Measurements from ENCODE around the gene PPP1R12C. TPM values are rescaled to one million over a fixed set of nuclear protein-coding genes. Genes with fewer than 3 reads are reported as not detected.

The PPP1R12C gene
- total RNA-seq, 2 experiments from 2014 or later, result 123 to 136 TPM

DNA sequence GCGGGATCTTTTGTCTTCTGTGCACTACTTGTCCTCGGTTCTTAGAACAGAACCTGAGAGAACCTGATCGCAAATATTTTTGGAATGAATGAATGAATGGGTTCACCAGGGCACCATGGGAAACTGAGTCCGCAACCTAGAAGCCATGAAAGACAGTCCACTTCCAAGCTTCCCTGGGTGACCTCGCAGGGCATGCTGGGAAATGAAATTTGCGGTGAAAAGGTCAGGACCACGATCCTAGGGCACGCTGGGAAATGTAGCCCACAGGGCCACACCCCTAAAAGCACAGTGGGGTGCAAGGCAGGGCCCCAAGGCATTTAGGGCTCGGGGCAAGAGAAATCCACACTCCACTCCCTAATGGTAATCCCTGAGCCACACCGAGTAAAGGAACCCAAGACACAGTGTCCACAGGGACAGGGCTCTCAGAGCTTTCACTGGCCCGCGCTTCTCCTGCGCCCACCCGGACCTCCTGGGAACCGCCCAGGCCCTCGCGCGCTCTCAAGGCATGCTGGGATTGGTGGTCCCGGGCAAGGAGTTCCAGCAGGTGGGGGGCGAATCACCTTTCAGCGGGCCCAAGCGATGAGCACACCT is 1.1 kb upstream of the PPP1R12C start:
- H3K27me3 Mint-ChIP-seq, result peaks cover 2% of the 10 kb centered on the region
- Histone ChIP-seq H3K4me3 (ENCODE audit: low read length) (peak overlapping the region; percentile 60), H3K27ac (ENCODE audit: low read depth in 1 of 2, low read length in 2 of 2) (no peak overlapping the region), H3K4me1 (ENCODE audit: insufficient read depth, low read length) (peaks cover 47% of the 10 kb centered on the region), H3K27me3 (ENCODE audit: control insufficient read depth in 1 of 2, insufficient read depth in 2 of 2, low read length in 2 of 2) (no peaks in the 10 kb centered on the region), H3K9me3 (ENCODE audit: control insufficient read depth in 1 of 2, insufficient read depth in 1 of 2, low read length in 2 of 2) (peaks cover 0 to 3% of the 10 kb centered on the region in 2 experiments), H3K36me3 (ENCODE audit: insufficient read depth, low read length) (peaks cover 6% of the 10 kb centered on the region)
- peak in 4 of 14 experiments; percentile 19 to 47 (median 26) for DNase-seq
- ChIA-PET CTCF (interaction anchor here (1.5 to 2.4 kb wide), 2 partner anchors 30 to 42 kb away, joined by 5 to 8 read pairs; no protein-coding TSS in a partner anchor), POLR2A (interaction anchor here (0.6 to 1.9 kb wide), 8 partner anchors 37 to 670 kb away, joined by 3 to 10 read pairs (median 5); partner anchors contain the start of genes FIZ1, KMT5C, LENG8 and RDH13)
- TF ChIP-seq CTCF (IDR thresholded peaks at IDR 0.05), result no peak
- peak overlapping the region; percentile 92 for H3K4me3 Mint-ChIP-seq
- peaks cover 37% of the 10 kb centered on the region for H3K4me1 Mint-ChIP-seq (ENCODE audit: low read depth)
- peaks cover 16% of the 10 kb centered on the region for H3K36me3 Mint-ChIP-seq (ENCODE audit: low read depth)
- H3K27ac Mint-ChIP-seq, result peak overlapping the region; percentile 85
- intact Hi-C loops (cut with DNase I, micrococcal nuclease), result loop anchor here in 1 of 2 experiments (2.0 to 5.0 kb wide), 4 partner anchors 116 to 539 kb away; partner anchors contain the start of gene U2AF2
- H3K9me3 Mint-ChIP-seq, result no peaks in the 10 kb centered on the region
- ATAC-seq (ENCODE audit: poor library complexity), result no peak

GRCh38 chr19:55117663-55118391 is 390 bp upstream of the PPP1R12C start:
- peak overlapping the region; percentile 85 for H3K27ac Mint-ChIP-seq
- H3K36me3 Mint-ChIP-seq (ENCODE audit: low read depth), result peaks cover 16% of the 10 kb centered on the region
- intact Hi-C loops (cut with DNase I, micrococcal nuclease), result loop anchor here in 1 of 2 experiments (1.0 to 5.0 kb wide), 7 partner anchors 29 to 539 kb away; partner anchors contain the start of genes PPP6R1, RDH13 and U2AF2
- H3K4me1 Mint-ChIP-seq (ENCODE audit: low read depth), result peaks cover 37% of the 10 kb centered on the region
- peak overlapping the region; percentile 60 for H3K4me3 ChIP-seq (ENCODE audit: low read length)
- H3K36me3 ChIP-seq (ENCODE audit: insufficient read depth, low read length), result peaks cover 9% of the 10 kb centered on the region
- peaks cover 0 to 3% of the 10 kb centered on the region in 2 experiments for H3K9me3 ChIP-seq (ENCODE audit: control insufficient read depth in 1 of 2, insufficient read depth in 1 of 2, low read length in 2 of 2)
- no peaks in the 10 kb centered on the region for H3K27me3 ChIP-seq (ENCODE audit: control insufficient read depth in 1 of 2, insufficient read depth in 2 of 2, low read length in 2 of 2)
- peaks cover 47% of the 10 kb centered on the region for H3K4me1 ChIP-seq (ENCODE audit: insufficient read depth, low read length)
- no peaks in the 10 kb centered on the region for H3K9me3 Mint-ChIP-seq
- no peaks in the 10 kb centered on the region for H3K27me3 Mint-ChIP-seq
- TF ChIP-seq CTCF (IDR thresholded peaks at IDR 0.05), result no peak
- POLR2A ChIA-PET, result interaction anchor here (0.6 to 2.1 kb wide), 17 partner anchors 29 to 669 kb away, joined by 3 to 11 read pairs (median 4); partner anchors contain the start of genes DNAAF3, FIZ1, HSPBP1 and KMT5C
- peak overlapping the region; percentile 92 for H3K4me3 Mint-ChIP-seq
- DNase-seq, result peak; percentile 91 to 99 (median 97)
- peak; percentile 89 for ATAC-seq (ENCODE audit: poor library complexity)
- CTCF ChIA-PET, result interaction anchor here (1.0 to 2.4 kb wide), 3 partner anchors 29 to 359 kb away, joined by 3 to 8 read pairs (median 5); partner anchors contain the start of gene ZNF628
- no peak overlapping the region for H3K27ac ChIP-seq (ENCODE audit: low read depth in 1 of 2, low read length in 2 of 2)

DNA sequence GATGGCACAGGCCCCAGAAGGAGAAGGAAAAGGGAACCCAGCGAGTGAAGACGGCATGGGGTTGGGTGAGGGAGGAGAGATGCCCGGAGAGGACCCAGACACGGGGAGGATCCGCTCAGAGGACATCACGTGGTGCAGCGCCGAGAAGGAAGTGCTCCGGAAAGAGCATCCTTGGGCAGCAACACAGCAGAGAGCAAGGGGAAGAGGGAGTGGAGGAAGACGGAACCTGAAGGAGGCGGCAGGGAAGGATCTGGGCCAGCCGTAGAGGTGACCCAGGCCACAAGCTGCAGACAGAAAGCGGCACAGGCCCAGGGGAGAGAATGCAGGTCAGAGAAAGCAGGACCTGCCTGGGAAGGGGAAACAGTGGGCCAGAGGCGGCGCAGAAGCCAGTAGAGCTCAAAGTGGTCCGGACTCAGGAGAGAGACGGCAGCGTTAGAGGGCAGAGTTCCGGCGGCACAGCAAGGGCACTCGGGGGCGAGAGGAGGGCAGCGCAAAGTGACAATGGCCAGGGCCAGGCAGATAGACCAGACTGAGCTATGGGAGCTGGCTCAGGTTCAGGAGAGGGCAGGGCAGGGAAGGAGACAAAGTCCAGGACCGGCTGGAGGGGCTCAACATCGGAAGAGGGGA is 1.1 kb downstream of the PPP1R12C start:
- ATAC-seq (ENCODE audit: poor library complexity), result peak; percentile 26
- no peaks in the 10 kb centered on the region for H3K27me3 Mint-ChIP-seq
- POLR2A ChIA-PET, result interaction anchor here (0.7 to 2.1 kb wide), 7 partner anchors 31 to 925 kb away, joined by 3 to 11 read pairs (median 4); partner anchors contain the start of genes DNAAF3, HSPBP1, RDH13 and ZNF628
- H3K36me3 Mint-ChIP-seq (ENCODE audit: low read depth), result peaks cover 16% of the 10 kb centered on the region
- H3K9me3 Mint-ChIP-seq, result no peaks in the 10 kb centered on the region
- Histone ChIP-seq H3K27me3 (ENCODE audit: control insufficient read depth in 1 of 2, insufficient read depth in 2 of 2, low read length in 2 of 2) (no peaks in the 10 kb centered on the region), H3K9me3 (ENCODE audit: control insufficient read depth in 1 of 2, insufficient read depth in 1 of 2, low read length in 2 of 2) (peaks cover 0 to 3% of the 10 kb centered on the region in 2 experiments), H3K4me3 (ENCODE audit: low read length) (peak overlapping the region; percentile 70), H3K27ac (ENCODE audit: low read depth in 1 of 2, low read length in 2 of 2) (peak overlapping the region; percentile 27 to 44), H3K36me3 (ENCODE audit: insufficient read depth, low read length) (peaks cover 21% of the 10 kb centered on the region), H3K4me1 (ENCODE audit: insufficient read depth, low read length) (peaks cover 47% of the 10 kb centered on the region)
- TF ChIP-seq CTCF (IDR thresholded peaks at IDR 0.05), result no peak
- intact Hi-C loops (cut with DNase I, micrococcal nuclease), result loop anchor here in 1 of 2 experiments (2.0 to 5.0 kb wide), 4 partner anchors 28 to 541 kb away; partner anchors contain the start of genes PPP6R1 and U2AF2
- H3K4me3 Mint-ChIP-seq, result peak overlapping the region; percentile 93
- peaks cover 37% of the 10 kb centered on the region for H3K4me1 Mint-ChIP-seq (ENCODE audit: low read depth)
- peak in 11 of 14 experiments; percentile 27 to 76 (median 42) for DNase-seq
- CTCF ChIA-PET, result interaction anchor here (2.4 kb wide), 1 partner anchor 28 kb away, joined by 8 read pairs; no protein-coding TSS in a partner anchor
- peak overlapping the region; percentile 86 for H3K27ac Mint-ChIP-seq

Data from CD4-positive, alpha-beta T cell (primary cell).